ENCODE measurements around the gene GPR25. TPM values are rescaled to one million over a fixed set of nuclear protein-coding genes. Genes with fewer than 3 reads are reported as not detected.

GPR25 gene
- total and polyA plus RNA-seq, 2 donors from 2014 or later, result 0.19 TPM; not detected in 1

- H3K9me3 ChIP-seq (ENCODE audit: control insufficient read depth in 2 of 3, insufficient read depth in 1 of 3, low read length in 3 of 3), result no peaks in the 10 kb centered on the region
- H3K27ac ChIP-seq (ENCODE audit: low read depth in 2 of 2, low read length in 2 of 2), result peak overlapping the region; percentile 44 to 83
- TF ChIP-seq CTCF (IDR thresholded peaks at IDR 0.05; ENCODE audit: borderline replicate concordance, extremely low read depth, insufficient read depth), result no peak
- H3K36me3 ChIP-seq (ENCODE audit: control insufficient read depth in 2 of 3, insufficient read depth in 3 of 3, low read length in 3 of 3), result peaks cover 0 to 30% (median 3%) of the 10 kb centered on the region in 3 donors
- H3K4me3 ChIP-seq (ENCODE audit: low read length in 3 of 3), result peak overlapping the region in 2 of 3 donors; percentile 51 to 87
- no peaks in the 10 kb centered on the region for H3K27me3 ChIP-seq (ENCODE audit: control insufficient read depth, insufficient read depth, low read length)
- intact Hi-C loops (cut with DNase I), result no loop called here
- peak in 1 of 5 donors; percentile 39 for DNase-seq
- FAIRE-seq, result no peak
- H3K4me1 ChIP-seq (ENCODE audit: control insufficient read depth in 2 of 3, insufficient read depth in 2 of 3, low read depth in 1 of 3, low read length in 3 of 3), result peaks cover 3 to 35% (median 24%) of the 10 kb centered on the region in 3 donors
- H3K9ac ChIP-seq (ENCODE audit: low read length in 3 of 3), result peak overlapping the region in 1 of 3 donors; percentile 44
These were observed 24.5 kb downstream of the GPR25 start for GRCh38 chr1:200897259-200897658.

GRCh38 chr1:200899015-200899386 lies 26.2 kb downstream of the GPR25 start:
- Histone ChIP-seq H3K9me3 (ENCODE audit: control insufficient read depth in 2 of 3, insufficient read depth in 1 of 3, low read length in 3 of 3) (no peaks in the 10 kb centered on the region), H3K27me3 (ENCODE audit: control insufficient read depth, insufficient read depth, low read length) (no peaks in the 10 kb centered on the region), H3K4me1 (ENCODE audit: control insufficient read depth in 2 of 3, insufficient read depth in 2 of 3, low read depth in 1 of 3, low read length in 3 of 3) (peaks cover 3 to 23% (median 21%) of the 10 kb centered on the region in 3 donors), H3K4me3 (ENCODE audit: low read length in 3 of 3) (no peak overlapping the region), H3K9ac (ENCODE audit: low read length in 3 of 3) (no peak overlapping the region), H3K27ac (ENCODE audit: low read depth in 2 of 2, low read length in 2 of 2) (no peak overlapping the region), H3K36me3 (ENCODE audit: control insufficient read depth in 2 of 3, insufficient read depth in 3 of 3, low read length in 3 of 3) (peaks cover 0 to 36% (median 3%) of the 10 kb centered on the region in 3 donors)
- FAIRE-seq, result no peak
- intact Hi-C loops (cut with DNase I), result no loop called here
- no peak for TF ChIP-seq CTCF (IDR thresholded peaks at IDR 0.05; ENCODE audit: borderline replicate concordance, extremely low read depth, insufficient read depth)
- no peak for DNase-seq

- no peak for TF ChIP-seq CTCF (IDR thresholded peaks at IDR 0.05; ENCODE audit: borderline replicate concordance, extremely low read depth, insufficient read depth)
- H3K27ac ChIP-seq (ENCODE audit: low read depth in 2 of 2, low read length in 2 of 2), result no peak overlapping the region
- H3K9ac ChIP-seq (ENCODE audit: low read length in 3 of 3), result no peak overlapping the region
- no peak overlapping the region for H3K4me3 ChIP-seq (ENCODE audit: low read length in 3 of 3)
- FAIRE-seq, result no peak
- peaks cover 0 to 36% (median 3%) of the 10 kb centered on the region in 3 donors for H3K36me3 ChIP-seq (ENCODE audit: control insufficient read depth in 2 of 3, insufficient read depth in 3 of 3, low read length in 3 of 3)
- no peak for DNase-seq
- no peaks in the 10 kb centered on the region for H3K9me3 ChIP-seq (ENCODE audit: control insufficient read depth in 2 of 3, insufficient read depth in 1 of 3, low read length in 3 of 3)
- intact Hi-C loops (cut with DNase I), result no loop called here
- no peaks in the 10 kb centered on the region for H3K27me3 ChIP-seq (ENCODE audit: control insufficient read depth, insufficient read depth, low read length)
- H3K4me1 ChIP-seq (ENCODE audit: control insufficient read depth in 2 of 3, insufficient read depth in 2 of 3, low read depth in 1 of 3, low read length in 3 of 3), result peaks cover 3 to 19% (median 17%) of the 10 kb centered on the region in 3 donors
These were observed 26.7 kb downstream of the GPR25 start for GRCh38 chr1:200899451-200899915.

Measured in kidney (tissue), 14 donors.